PC-9 (cell line): ENCODE measurements around the gene GMIP. TPM values are rescaled to one million over a fixed set of nuclear protein-coding genes. Genes with fewer than 3 reads are reported as not detected.
A peak's percentile ranks its signal among the peaks of the same experiment; 100 is the strongest.
"Not testable (repeated sequence)": the region's sequence is repeated elsewhere in the genome, so short reads cannot be mapped to it uniquely, and the experiment has no call there.

Experiments
- Bru-seq: library from RNA; stranded (reverse); fragments of 400-500 nt; gene quantifications from one replicate; lab custom pipeline; 2021; lab: Mats Ljungman, UMichigan
- BruChase-seq, 2 experiments: library from RNA; stranded (reverse); fragments of 400-500 nt; gene quantifications; one replicate each; lab custom pipeline; 2021; lab: Mats Ljungman, UMichigan
- BruUV-seq: library from RNA; stranded (reverse); fragments of 400-500 nt; replicated peaks from 2 replicates; lab custom pipeline; 2021; lab: Mats Ljungman, UMichigan
- CTCF ChIA-PET: fragments of 300-600 bp; sonication (Branson Sonifier 250); formaldehyde crosslinking; loops from one replicate; lab custom pipeline; 2022; ENCODE audit warnings: antibody characterized with exemption; lab: Charles Lee
- POLR2A ChIA-PET: fragments of 300-600 bp; sonication (Branson Sonifier 250); formaldehyde crosslinking; loops from one replicate; lab custom pipeline; 2022; ENCODE audit warnings: antibody characterized with exemption; ENCODE audit not compliant: unreplicated experiment; lab: Charles Lee
- DNase-seq, 2 experiments: peaks; one replicate each; pipeline versions ENCODE4 v3.0.0 to v3.0.0-alpha.2; 2015 to 2022; ENCODE audit warnings: mixed read lengths in 1 of 2
- H2AFZ ChIP-seq: fragments of 200-600 bp; sonication (generic); 2 replicates; pipeline ENCODE4 v1.8.1; 2017; ENCODE audit warnings: antibody characterized with exemption
- H3F3A ChIP-seq: fragments of 200-600 bp; sonication (generic); 2 replicates; pipeline ENCODE4 v1.8.1; 2017; ENCODE audit warnings: antibody characterized with exemption, mild to moderate bottlenecking, low read depth; ENCODE audit not compliant: insufficient read depth
- H3K27ac ChIP-seq: fragments of 200-600 bp; sonication (generic); 2 replicates; pipeline ENCODE4 v1.6.1; 2016; ENCODE audit warnings: mixed run types
- H3K27me3 ChIP-seq: fragments of 200-600 bp; sonication (generic); 2 replicates; pipeline ENCODE4 v1.6.1; 2016; ENCODE audit warnings: low read depth, mixed run types; ENCODE audit not compliant: insufficient read depth
- H3K36me3 ChIP-seq: fragments of 200-600 bp; sonication (generic); 2 replicates; pipeline ENCODE4 v1.6.1; 2016; ENCODE audit warnings: low read depth, mixed run types
- H3K4me1 ChIP-seq: fragments of 200-600 bp; sonication (generic); replicated peaks from 2 replicates; pipeline ENCODE4 v1.6.1; 2016; ENCODE audit warnings: mixed run types; ENCODE audit not compliant: insufficient read depth
- H3K4me2 ChIP-seq: fragments of 200-600 bp; sonication (generic); 2 replicates; pipeline ENCODE4 v1.6.1; 2017; ENCODE audit warnings: mixed run types
- H3K4me3 ChIP-seq: fragments of 200-600 bp; sonication (generic); 2 replicates; pipeline ENCODE4 v1.6.1; 2016; ENCODE audit warnings: mixed run types
- H3K79me2 ChIP-seq: fragments of 200-600 bp; sonication (generic); 2 replicates; pipeline ENCODE4 v1.6.1; 2017; ENCODE audit warnings: low read depth, mixed run types
- H3K9me2 ChIP-seq: fragments of 200-600 bp; sonication (generic); 2 replicates; pipeline ENCODE4 v1.8.1; 2017; ENCODE audit warnings: mild to moderate bottlenecking; ENCODE audit not compliant: insufficient read depth
- H3K9me3 ChIP-seq: fragments of 200-600 bp; sonication (generic); 2 replicates; pipeline ENCODE4 v1.8.1; 2016; ENCODE audit warnings: low read depth; ENCODE audit not compliant: insufficient read depth
- H4K20me1 ChIP-seq: fragments of 200-600 bp; sonication (generic); 2 replicates; pipeline ENCODE4 v1.8.1; 2017; ENCODE audit not compliant: insufficient read depth
- EZH2 ChIP-seq: fragments of 200-600 bp; sonication (generic); IDR thresholded peaks from 2 replicates; pipeline ENCODE4 v1.8.0; 2017; ENCODE audit warnings: antibody characterized with exemption, low read depth
- intact Hi-C: fragments of 100-400 bp; cut with micrococcal nuclease; formaldehyde crosslinking; loops from one replicate; pipeline ENCODE4 v1.10.0; 2022; ENCODE audit not compliant: unreplicated experiment
- long read RNA-seq: library from polyadenylated mRNA; stranded (forward); transcript quantifications from one replicate; pipeline ENCODE4 v2.0.0, GENCODE V29; 2022
- total RNA-seq: library from RNA; stranded (reverse); gene quantifications from 2 replicates; pipeline ENCODE4 v1.2.3, GENCODE V29; 2021
- TF ChIP-seq, protein P1 (sequence below): fragments of 200-600 bp; sonication (generic); conservative IDR thresholded peaks from 2 replicates; pipeline ENCODE4 v1.6.1; 2017; ENCODE audit warnings: mixed run types, antibody characterized with exemption, mild to moderate bottlenecking, moderate library complexity

Gene GMIP
- total RNA-seq (15.4 and 18.2 TPM in 2 replicates), Bru-seq, nascent RNA (percentile 42 among the genes with signal in this experiment), BruChase-seq, experiment 1, labeled RNA remaining after a 2-hour chase (percentile 43 among the genes with signal in this experiment), BruChase-seq, experiment 2, labeled RNA remaining after a 6-hour chase (percentile 58 among the genes with signal in this experiment)
- long read RNA-seq, transcript GMIP-201 (21 exons, 3,538 nt), result major isoform, 10 of 26 reads
- long read RNA-seq, partial matches to known transcripts, result 2 of 26 reads
- long read RNA-seq, other reads (novel, unspliced or antisense), result 11 of 26 reads

DNA sequence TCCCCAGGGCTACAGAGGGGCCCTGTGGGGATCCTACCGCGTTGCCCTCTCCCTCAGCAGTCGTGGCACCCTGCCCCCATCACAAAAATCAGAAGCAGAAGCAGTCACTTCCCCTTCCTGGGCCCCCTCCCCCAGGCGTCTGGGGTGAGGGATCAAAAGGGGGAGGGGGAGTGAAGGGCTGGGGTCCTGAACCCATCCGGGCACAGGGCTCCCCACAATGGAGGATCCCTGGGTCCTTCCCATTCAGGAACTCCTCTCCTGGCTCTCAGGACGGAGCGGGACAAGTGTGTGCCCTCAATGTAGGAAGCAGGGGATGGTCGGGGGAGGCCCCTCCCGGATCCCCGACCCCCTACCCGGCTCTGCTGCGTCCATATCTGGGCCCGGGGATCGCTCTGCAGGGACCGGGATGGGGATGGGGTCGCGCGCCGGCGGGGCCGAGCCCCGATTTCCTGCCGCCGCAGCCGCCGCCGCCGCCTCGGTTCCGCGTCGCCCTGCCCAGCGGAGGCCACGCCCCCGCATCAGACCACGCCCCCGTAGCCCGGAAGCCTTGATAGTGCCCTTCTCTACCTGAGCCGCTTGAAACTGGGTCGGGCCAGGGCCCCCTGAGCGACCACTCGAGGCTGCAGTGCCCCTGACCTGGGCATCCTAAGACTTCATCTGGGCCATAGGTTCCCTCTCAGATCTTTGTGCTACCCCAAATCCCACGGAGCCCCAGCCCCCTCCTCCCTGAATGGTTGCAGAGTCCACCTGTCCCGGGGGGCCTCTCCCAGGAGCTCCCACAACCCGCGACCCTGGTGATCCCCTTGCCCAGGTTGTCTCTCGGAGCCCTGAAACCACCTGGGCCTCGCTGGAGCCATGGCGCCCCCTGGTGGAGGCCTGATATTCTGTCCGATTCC is at the start of gene GMIP:
Gene GMIP, minus strand, starts transcription at position 500 of the 896 bp plus-strand sequence. Its CDS starts 128 bp downstream, at position 372.
- CTCF ChIA-PET, result interaction anchor here (0.7 kb wide), 2 partner anchors 74 to 133 kb away, joined by 3 read pairs; no protein-coding TSS in a partner anchor
- H3K36me3 ChIP-seq, result 0 out of 2 replicates have a peak, but pooled peaks cover 7% of the 10 kb centered on the region

GRCh38 chr19:19691683-19692082 is 48.2 kb upstream of the GMIP start:
- H3F3A ChIP-seq, result no peaks in the 10 kb centered on the region
- H3K36me3 ChIP-seq, result no peaks in the 10 kb centered on the region
- TF ChIP-seq, protein P1, sequence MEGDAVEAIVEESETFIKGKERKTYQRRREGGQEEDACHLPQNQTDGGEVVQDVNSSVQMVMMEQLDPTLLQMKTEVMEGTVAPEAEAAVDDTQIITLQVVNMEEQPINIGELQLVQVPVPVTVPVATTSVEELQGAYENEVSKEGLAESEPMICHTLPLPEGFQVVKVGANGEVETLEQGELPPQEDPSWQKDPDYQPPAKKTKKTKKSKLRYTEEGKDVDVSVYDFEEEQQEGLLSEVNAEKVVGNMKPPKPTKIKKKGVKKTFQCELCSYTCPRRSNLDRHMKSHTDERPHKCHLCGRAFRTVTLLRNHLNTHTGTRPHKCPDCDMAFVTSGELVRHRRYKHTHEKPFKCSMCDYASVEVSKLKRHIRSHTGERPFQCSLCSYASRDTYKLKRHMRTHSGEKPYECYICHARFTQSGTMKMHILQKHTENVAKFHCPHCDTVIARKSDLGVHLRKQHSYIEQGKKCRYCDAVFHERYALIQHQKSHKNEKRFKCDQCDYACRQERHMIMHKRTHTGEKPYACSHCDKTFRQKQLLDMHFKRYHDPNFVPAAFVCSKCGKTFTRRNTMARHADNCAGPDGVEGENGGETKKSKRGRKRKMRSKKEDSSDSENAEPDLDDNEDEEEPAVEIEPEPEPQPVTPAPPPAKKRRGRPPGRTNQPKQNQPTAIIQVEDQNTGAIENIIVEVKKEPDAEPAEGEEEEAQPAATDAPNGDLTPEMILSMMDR, result no peak
- TF ChIP-seq EZH2, result no peak
- no peaks in the 10 kb centered on the region for H3K4me1 ChIP-seq
- no peaks in the 10 kb centered on the region for H3K27me3 ChIP-seq
- H4K20me1 ChIP-seq, result no peaks in the 10 kb centered on the region
- 0 out of 2 replicates have a peak, but pooled peaks cover 4% of the 10 kb centered on the region for H3K9me3 ChIP-seq
- CTCF ChIA-PET, result no interaction called here
- BruUV-seq, result no TSS peak
- H3K79me2 ChIP-seq, result no peaks in the 10 kb centered on the region
- no peak for DNase-seq
- intact Hi-C loops, result no loop called here
- H3K9me2 ChIP-seq, result no peaks in the 10 kb centered on the region
- H3K4me3 ChIP-seq, result no peak overlapping the region
- POLR2A ChIA-PET, result interaction anchor here (0.7 kb wide), 1 partner anchor 23 kb away, joined by 4 read pairs; no protein-coding TSS in a partner anchor
- no peak overlapping the region for H2AFZ ChIP-seq
- no peak overlapping the region for H3K27ac ChIP-seq
- H3K4me2 ChIP-seq, result no peak overlapping the region

More for the DNA sequence above, at the start of gene GMIP:
- Histone ChIP-seq H4K20me1 (no peaks in the 10 kb centered on the region), H3K4me2 (peak within 1 kb of the TSS; percentile 92), H2AFZ (peak within 1 kb of the TSS; percentile 95), H3K79me2 (no peaks in the 10 kb centered on the region), H3F3A (peaks cover 21% of the 10 kb centered on the region; the same call in 1 of the 2 replicates), H3K4me3 (peak within 1 kb of the TSS; percentile 96), H3K27ac (peak within 1 kb of the TSS; percentile 52), H3K9me2 (no peaks in the 10 kb centered on the region), H3K9me3 (no peaks in the 10 kb centered on the region), H3K4me1 (no peaks in the 10 kb centered on the region), H3K27me3 (no peaks in the 10 kb centered on the region)
- intact Hi-C loops, result loop anchor here (1.0 to 10.0 kb wide), 4 partner anchors 91 to 506 kb away; partner anchors contain the start of gene TMEM161A
- peak; percentile 63 to 80 for DNase-seq
- POLR2A ChIA-PET, result no interaction called here
- TF ChIP-seq, protein P1, result peak; percentile 100
- TF ChIP-seq EZH2, result no peak
- no TSS peak for BruUV-seq

DNA sequence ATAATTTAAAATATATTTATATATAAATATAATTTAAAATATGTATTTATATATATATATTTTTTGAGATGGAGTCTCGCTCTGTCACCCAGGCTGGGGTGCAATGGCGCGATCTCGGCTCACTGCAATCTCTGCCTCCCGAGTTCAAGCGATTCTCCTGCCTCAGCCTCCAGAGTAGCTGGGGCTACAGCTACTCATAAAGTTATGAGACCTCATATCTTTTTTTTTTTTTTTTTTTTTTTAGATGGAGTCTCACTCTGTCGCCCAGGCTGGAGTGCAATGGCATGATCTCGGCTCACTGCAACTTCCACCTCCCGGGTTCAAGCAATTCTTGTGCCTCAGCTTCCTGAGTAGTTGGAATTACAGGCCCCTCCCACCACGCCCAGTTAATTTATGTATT is 45.6 kb upstream of the GMIP start:
- POLR2A ChIA-PET, result not testable (repeated sequence)

More for the DNA sequence above, 45.6 kb upstream of the GMIP start:
- H4K20me1 ChIP-seq, H3K4me2 ChIP-seq, H3K27me3 ChIP-seq, BruUV-seq, H3K27ac ChIP-seq, H3K4me3 ChIP-seq, H3K9me2 ChIP-seq, H3K79me2 ChIP-seq, CTCF ChIA-PET, DNase-seq, H3F3A ChIP-seq, H3K4me1 ChIP-seq, H3K36me3 ChIP-seq, intact Hi-C loops, H2AFZ ChIP-seq: not testable (repeated sequence)
- peaks cover 14% of the 10 kb centered on the region; the same call in 1 of the 2 replicates for H3K9me3 ChIP-seq
